ENCODE data around the gene CNGB1. TPM values are rescaled to one million over a fixed set of nuclear protein-coding genes. Genes with fewer than 3 reads are reported as not detected.

The CNGB1 gene
- total and polyA plus RNA-seq, 2 of the 13 experiments (the other 11 are each of a cell fraction or from before 2014, with no cell fraction given): 0.02 to 0.15 TPM

GRCh38 chr16:57893217-57893558 lies 77.7 kb downstream of the CNGB1 start (continued):
- TF ChIP-seq, protein P1, sequence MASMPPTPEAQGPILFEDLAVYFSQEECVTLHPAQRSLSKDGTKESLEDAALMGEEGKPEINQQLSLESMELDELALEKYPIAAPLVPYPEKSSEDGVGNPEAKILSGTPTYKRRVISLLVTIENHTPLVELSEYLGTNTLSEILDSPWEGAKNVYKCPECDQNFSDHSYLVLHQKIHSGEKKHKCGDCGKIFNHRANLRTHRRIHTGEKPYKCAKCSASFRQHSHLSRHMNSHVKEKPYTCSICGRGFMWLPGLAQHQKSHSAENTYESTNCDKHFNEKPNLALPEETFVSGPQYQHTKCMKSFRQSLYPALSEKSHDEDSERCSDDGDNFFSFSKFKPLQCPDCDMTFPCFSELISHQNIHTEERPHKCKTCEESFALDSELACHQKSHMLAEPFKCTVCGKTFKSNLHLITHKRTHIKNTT (CRISPR knock-in tag; IDR thresholded peaks at IDR 0.05): no peak
- TF ChIP-seq USF2 (IDR thresholded peaks at IDR 0.05; ENCODE audit: low read depth, low read length) (no peak), USF2 (CRISPR knock-in tag; IDR thresholded peaks at IDR 0.05; ENCODE audit: borderline replicate concordance) (no peak), HOXA7 (CRISPR knock-in tag; IDR thresholded peaks at IDR 0.05) (no peak), PAWR (CRISPR knock-in tag; IDR thresholded peaks at IDR 0.05; ENCODE audit: borderline replicate concordance) (no peak), HDAC6 (IDR thresholded peaks at IDR 0.05; ENCODE audit: low read depth, low read length) (no peak), MZF1 (CRISPR knock-in tag; IDR thresholded peaks at IDR 0.05; ENCODE audit: borderline replicate concordance) (no peak), MAZ (IDR thresholded peaks at IDR 0.05; ENCODE audit: borderline replicate concordance, low read depth, low read length) (no peak), MAZ (CRISPR knock-in tag; IDR thresholded peaks at IDR 0.05; ENCODE audit: low read depth) (0 out of 2 replicates have a peak, but pooled peaks have one; percentile 48), SIN3A (IDR thresholded peaks at IDR 0.05; ENCODE audit: borderline replicate concordance, low read depth, low read length) (no peak), POGZ (CRISPR knock-in tag; IDR thresholded peaks at IDR 0.05) (peak; percentile 29; the same call in 1 of the 2 replicates)
- TF ChIP-seq, protein P2, sequence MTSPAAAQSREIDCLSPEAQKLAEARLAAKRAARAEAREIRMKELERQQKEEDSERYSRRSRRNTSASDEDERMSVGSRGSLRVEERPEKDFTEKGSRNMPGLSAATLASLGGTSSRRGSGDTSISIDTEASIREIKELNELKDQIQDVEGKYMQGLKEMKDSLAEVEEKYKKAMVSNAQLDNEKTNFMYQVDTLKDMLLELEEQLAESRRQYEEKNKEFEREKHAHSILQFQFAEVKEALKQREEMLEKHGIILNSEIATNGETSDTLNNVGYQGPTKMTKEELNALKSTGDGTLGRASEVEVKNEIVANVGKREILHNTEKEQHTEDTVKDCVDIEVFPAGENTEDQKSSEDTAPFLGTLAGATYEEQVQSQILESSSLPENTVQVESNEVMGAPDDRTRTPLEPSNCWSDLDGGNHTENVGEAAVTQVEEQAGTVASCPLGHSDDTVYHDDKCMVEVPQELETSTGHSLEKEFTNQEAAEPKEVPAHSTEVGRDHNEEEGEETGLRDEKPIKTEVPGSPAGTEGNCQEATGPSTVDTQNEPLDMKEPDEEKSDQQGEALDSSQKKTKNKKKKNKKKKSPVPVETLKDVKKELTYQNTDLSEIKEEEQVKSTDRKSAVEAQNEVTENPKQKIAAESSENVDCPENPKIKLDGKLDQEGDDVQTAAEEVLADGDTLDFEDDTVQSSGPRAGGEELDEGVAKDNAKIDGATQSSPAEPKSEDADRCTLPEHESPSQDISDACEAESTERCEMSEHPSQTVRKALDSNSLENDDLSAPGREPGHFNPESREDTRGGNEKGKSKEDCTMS (CRISPR knock-in tag; conservative IDR thresholded peaks at IDR 0.05): no peak
- TF ChIP-seq, protein P3, sequence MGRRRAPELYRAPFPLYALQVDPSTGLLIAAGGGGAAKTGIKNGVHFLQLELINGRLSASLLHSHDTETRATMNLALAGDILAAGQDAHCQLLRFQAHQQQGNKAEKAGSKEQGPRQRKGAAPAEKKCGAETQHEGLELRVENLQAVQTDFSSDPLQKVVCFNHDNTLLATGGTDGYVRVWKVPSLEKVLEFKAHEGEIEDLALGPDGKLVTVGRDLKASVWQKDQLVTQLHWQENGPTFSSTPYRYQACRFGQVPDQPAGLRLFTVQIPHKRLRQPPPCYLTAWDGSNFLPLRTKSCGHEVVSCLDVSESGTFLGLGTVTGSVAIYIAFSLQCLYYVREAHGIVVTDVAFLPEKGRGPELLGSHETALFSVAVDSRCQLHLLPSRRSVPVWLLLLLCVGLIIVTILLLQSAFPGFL (CRISPR knock-in tag; IDR thresholded peaks at IDR 0.05): no peak
- TF ChIP-seq, protein P4, sequence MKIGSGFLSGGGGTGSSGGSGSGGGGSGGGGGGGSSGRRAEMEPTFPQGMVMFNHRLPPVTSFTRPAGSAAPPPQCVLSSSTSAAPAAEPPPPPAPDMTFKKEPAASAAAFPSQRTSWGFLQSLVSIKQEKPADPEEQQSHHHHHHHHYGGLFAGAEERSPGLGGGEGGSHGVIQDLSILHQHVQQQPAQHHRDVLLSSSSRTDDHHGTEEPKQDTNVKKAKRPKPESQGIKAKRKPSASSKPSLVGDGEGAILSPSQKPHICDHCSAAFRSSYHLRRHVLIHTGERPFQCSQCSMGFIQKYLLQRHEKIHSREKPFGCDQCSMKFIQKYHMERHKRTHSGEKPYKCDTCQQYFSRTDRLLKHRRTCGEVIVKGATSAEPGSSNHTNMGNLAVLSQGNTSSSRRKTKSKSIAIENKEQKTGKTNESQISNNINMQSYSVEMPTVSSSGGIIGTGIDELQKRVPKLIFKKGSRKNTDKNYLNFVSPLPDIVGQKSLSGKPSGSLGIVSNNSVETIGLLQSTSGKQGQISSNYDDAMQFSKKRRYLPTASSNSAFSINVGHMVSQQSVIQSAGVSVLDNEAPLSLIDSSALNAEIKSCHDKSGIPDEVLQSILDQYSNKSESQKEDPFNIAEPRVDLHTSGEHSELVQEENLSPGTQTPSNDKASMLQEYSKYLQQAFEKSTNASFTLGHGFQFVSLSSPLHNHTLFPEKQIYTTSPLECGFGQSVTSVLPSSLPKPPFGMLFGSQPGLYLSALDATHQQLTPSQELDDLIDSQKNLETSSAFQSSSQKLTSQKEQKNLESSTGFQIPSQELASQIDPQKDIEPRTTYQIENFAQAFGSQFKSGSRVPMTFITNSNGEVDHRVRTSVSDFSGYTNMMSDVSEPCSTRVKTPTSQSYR (CRISPR knock-in tag; IDR thresholded peaks at IDR 0.05; ENCODE audit: borderline replicate concordance): no peak
- TF ChIP-seq, protein P5, sequence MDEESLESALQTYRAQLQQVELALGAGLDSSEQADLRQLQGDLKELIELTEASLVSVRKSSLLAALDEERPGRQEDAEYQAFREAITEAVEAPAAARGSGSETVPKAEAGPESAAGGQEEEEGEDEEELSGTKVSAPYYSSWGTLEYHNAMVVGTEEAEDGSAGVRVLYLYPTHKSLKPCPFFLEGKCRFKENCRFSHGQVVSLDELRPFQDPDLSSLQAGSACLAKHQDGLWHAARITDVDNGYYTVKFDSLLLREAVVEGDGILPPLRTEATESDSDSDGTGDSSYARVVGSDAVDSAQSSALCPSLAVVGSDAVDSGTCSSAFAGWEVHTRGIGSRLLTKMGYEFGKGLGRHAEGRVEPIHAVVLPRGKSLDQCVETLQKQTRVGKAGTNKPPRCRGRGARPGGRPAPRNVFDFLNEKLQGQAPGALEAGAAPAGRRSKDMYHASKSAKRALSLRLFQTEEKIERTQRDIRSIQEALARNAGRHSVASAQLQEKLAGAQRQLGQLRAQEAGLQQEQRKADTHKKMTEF (CRISPR knock-in tag; IDR thresholded peaks at IDR 0.05): no peak
- TF ChIP-seq, protein P6, sequence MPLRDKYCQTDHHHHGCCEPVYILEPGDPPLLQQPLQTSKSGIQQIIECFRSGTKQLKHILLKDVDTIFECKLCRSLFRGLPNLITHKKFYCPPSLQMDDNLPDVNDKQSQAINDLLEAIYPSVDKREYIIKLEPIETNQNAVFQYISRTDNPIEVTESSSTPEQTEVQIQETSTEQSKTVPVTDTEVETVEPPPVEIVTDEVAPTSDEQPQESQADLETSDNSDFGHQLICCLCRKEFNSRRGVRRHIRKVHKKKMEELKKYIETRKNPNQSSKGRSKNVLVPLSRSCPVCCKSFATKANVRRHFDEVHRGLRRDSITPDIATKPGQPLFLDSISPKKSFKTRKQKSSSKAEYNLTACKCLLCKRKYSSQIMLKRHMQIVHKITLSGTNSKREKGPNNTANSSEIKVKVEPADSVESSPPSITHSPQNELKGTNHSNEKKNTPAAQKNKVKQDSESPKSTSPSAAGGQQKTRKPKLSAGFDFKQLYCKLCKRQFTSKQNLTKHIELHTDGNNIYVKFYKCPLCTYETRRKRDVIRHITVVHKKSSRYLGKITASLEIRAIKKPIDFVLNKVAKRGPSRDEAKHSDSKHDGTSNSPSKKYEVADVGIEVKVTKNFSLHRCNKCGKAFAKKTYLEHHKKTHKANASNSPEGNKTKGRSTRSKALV (CRISPR knock-in tag; IDR thresholded peaks at IDR 0.05): no peak

Data from HepG2 (cell line).